ENCODE data around the gene PRKAA1. TPM values are rescaled to one million over a fixed set of nuclear protein-coding genes. Genes with fewer than 3 reads are reported as not detected.

PRKAA1 gene
- total RNA-seq, 1 experiment from 2014 or later, result 178 TPM

DNA sequence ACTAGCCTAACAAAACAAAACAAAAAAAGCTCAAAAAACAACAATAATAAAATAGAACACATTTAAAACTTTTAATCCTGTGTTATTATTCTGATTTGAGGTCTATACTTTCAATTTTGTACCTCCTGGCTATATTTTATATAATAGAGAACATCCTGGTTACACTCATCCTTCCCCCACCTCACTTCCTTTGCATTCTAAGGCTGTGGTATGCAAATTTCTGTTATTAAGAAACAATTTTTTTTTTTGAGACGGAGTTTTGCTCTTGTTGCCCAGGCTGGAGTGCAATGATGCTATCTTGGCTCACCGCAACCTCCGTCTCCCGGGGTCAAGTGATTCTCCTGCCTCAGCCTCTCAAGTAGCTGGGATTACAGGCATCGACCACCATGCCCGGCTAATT is 39.9 kb upstream of the PRKAA1 start:
- no TSS peak for BruUV-seq (replicated peaks)
- Histone ChIP-seq H2AFZ (no peak overlapping the region), H3F3A (ENCODE audit: insufficient read depth, low read depth) (peaks cover 55% of the 10 kb centered on the region), H3K27me3 (ENCODE audit: insufficient read depth, low read depth) (no peaks in the 10 kb centered on the region), H3K4me1 (replicated peaks; ENCODE audit: insufficient read depth) (peaks cover 45% of the 10 kb centered on the region), H3K27ac (no peak overlapping the region), H3K79me2 (ENCODE audit: low read depth) (peaks cover 26% of the 10 kb centered on the region), H3K9me3 (ENCODE audit: insufficient read depth, low read depth) (no peaks in the 10 kb centered on the region), H3K36me3 (ENCODE audit: low read depth) (peaks cover 16% of the 10 kb centered on the region), H3K9me2 (ENCODE audit: insufficient read depth) (no peaks in the 10 kb centered on the region), H3K4me2 (no peak overlapping the region), H4K20me1 (ENCODE audit: insufficient read depth) (peaks cover 10% of the 10 kb centered on the region), H3K4me3 (no peak overlapping the region)
- TF ChIP-seq EZH2 (IDR thresholded peaks at IDR 0.05; ENCODE audit: low read depth), result no peak
- TF ChIP-seq, protein P1, sequence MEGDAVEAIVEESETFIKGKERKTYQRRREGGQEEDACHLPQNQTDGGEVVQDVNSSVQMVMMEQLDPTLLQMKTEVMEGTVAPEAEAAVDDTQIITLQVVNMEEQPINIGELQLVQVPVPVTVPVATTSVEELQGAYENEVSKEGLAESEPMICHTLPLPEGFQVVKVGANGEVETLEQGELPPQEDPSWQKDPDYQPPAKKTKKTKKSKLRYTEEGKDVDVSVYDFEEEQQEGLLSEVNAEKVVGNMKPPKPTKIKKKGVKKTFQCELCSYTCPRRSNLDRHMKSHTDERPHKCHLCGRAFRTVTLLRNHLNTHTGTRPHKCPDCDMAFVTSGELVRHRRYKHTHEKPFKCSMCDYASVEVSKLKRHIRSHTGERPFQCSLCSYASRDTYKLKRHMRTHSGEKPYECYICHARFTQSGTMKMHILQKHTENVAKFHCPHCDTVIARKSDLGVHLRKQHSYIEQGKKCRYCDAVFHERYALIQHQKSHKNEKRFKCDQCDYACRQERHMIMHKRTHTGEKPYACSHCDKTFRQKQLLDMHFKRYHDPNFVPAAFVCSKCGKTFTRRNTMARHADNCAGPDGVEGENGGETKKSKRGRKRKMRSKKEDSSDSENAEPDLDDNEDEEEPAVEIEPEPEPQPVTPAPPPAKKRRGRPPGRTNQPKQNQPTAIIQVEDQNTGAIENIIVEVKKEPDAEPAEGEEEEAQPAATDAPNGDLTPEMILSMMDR (conservative IDR thresholded peaks at IDR 0.05), result no peak
- ChIA-PET POLR2A (ENCODE audit: unreplicated experiment) (no interaction called here), CTCF (no interaction called here)
- DNase-seq, result no peak
- intact Hi-C loops (cut with micrococcal nuclease; ENCODE audit: unreplicated experiment), result loop anchor here (5.0 kb wide), 1 partner anchor 1064 kb away; the partner anchor contains the start of gene RIMOC1

DNA sequence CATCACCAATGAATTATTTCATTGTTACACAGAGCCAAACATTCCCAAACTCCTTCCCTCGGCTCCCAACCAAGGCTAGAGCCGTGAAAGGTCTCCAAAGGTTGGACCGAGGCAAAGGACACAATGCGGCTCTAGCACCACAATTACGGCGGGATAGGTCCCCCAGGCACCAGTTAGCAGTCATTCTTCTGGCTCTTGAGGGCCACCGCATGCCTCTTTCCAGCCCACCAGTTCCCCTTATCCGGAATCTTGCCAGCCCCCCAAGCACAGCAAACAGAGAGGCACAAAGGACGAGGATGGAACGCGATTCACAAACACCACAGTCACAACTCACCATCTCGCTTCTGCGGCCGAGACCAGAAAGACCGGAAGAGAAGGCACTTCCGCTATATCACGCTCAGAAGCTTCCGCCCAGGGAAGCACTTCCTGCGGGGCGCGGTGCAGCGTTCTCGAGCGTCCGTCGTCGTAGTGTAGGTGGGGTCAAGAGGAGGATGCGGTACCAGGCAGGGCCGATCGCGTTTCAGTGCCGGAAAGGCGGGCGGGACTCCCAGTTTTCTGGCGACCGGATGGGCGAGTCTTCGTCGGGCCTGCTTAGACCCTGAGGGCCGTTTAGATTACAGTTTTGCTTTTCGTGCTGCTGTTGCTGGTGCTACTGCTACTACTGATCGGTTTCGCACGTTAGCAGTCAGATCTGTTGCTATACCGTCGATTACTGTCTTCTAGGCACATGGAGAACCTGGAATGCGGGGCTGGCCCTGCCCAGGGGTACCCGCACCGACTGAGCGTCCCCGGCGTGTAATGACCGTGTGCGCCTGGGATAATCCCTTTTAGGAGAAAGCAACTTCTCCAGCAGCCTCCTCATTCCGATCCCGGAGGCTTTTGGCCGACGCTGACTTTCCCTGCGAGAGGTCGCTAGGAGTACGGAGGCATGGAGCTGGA is 36.9 kb upstream of the PRKAA1 start, which contains the start of gene RPL37:
Gene RPL37, minus strand, starts transcription at position 374 of the 939 bp plus-strand sequence. Its CDS starts 37 bp downstream, at position 337.
- intact Hi-C loops (cut with micrococcal nuclease; ENCODE audit: unreplicated experiment), result loop anchor here (1.0 to 5.0 kb wide), 4 partner anchors 37 to 1067 kb away; partner anchors contain the start of genes PRKAA1, PTGER4, RIMOC1 and TTC33
- H3K79me2 ChIP-seq (ENCODE audit: low read depth), result peaks cover 56% of the 10 kb centered on the region
- POLR2A ChIA-PET (ENCODE audit: unreplicated experiment), result interaction anchor here (0.6 to 1.0 kb wide), 9 partner anchors 36 to 1735 kb away, joined by 3 to 7 read pairs (median 5); no protein-coding TSS in a partner anchor

DNA sequence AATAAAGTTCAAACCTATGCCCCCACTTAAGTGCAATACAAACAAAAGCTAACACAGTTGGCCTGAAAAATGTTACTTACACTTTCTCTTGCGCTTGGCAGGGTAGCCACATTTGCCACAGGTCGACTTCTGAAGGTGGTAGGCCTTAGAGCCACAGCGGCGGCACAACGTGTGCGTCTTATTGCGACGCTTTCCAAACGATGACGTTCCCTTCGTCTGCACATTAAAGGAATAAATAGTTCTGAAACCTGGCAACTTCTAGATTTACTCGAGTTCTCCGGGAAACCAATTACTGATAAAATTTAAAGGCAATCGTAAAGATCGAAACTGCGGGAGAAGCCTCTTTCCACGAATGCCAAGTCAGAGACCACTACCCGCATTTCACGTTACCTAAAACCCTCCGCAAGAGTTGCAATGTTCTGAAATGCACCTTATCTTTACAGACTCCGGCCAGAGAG is 36.2 kb upstream of the PRKAA1 start:
- Histone ChIP-seq H3K9me2 (ENCODE audit: insufficient read depth) (no peaks in the 10 kb centered on the region), H3K9me3 (ENCODE audit: insufficient read depth, low read depth) (no peaks in the 10 kb centered on the region), H2AFZ (no peak overlapping the region; the same call in 1 of the 2 replicates), H3K27ac (peak overlapping the region; percentile 96), H3K4me2 (peak overlapping the region; percentile 99), H3K4me1 (replicated peaks; ENCODE audit: insufficient read depth) (peaks cover 40% of the 10 kb centered on the region), H3K27me3 (ENCODE audit: insufficient read depth, low read depth) (no peaks in the 10 kb centered on the region), H3K4me3 (peak overlapping the region; percentile 86), H4K20me1 (ENCODE audit: insufficient read depth) (peaks cover 46% of the 10 kb centered on the region), H3F3A (ENCODE audit: insufficient read depth, low read depth) (peaks cover 70% of the 10 kb centered on the region), H3K36me3 (ENCODE audit: low read depth) (peaks cover 51% of the 10 kb centered on the region), H3K79me2 (ENCODE audit: low read depth) (peaks cover 60% of the 10 kb centered on the region)
- ChIA-PET POLR2A (ENCODE audit: unreplicated experiment) (interaction anchor here (0.5 to 1.0 kb wide), 5 partner anchors 15 to 1734 kb away, joined by 5 to 7 read pairs (median 6); no protein-coding TSS in a partner anchor), CTCF (interaction anchor here (1.2 kb wide), 1 partner anchor 36 kb away, joined by 20 read pairs; the partner anchor contains the start of gene PRKAA1)
- BruUV-seq (replicated peaks), result TSS peak; percentile 47
- intact Hi-C loops (cut with micrococcal nuclease; ENCODE audit: unreplicated experiment), result no loop called here
- DNase-seq, result no peak
- TF ChIP-seq, protein P1 (conservative IDR thresholded peaks at IDR 0.05), result no peak
- TF ChIP-seq EZH2 (IDR thresholded peaks at IDR 0.05; ENCODE audit: low read depth), result no peak

More for the DNA sequence above, 36.9 kb upstream of the PRKAA1 start, which contains the start of gene RPL37:
- TF ChIP-seq, protein P1 (conservative IDR thresholded peaks at IDR 0.05), result no peak
- no peak for TF ChIP-seq EZH2 (IDR thresholded peaks at IDR 0.05; ENCODE audit: low read depth)
- Histone ChIP-seq H3F3A (ENCODE audit: insufficient read depth, low read depth) (peaks cover 63% of the 10 kb centered on the region), H3K36me3 (ENCODE audit: low read depth) (peaks cover 46% of the 10 kb centered on the region), H2AFZ (peak within 1 kb of the TSS; percentile 91), H3K4me1 (replicated peaks; ENCODE audit: insufficient read depth) (peaks cover 43% of the 10 kb centered on the region), H3K27ac (peak within 1 kb of the TSS; percentile 96), H3K9me2 (ENCODE audit: insufficient read depth) (no peaks in the 10 kb centered on the region), H3K27me3 (ENCODE audit: insufficient read depth, low read depth) (no peaks in the 10 kb centered on the region), H4K20me1 (ENCODE audit: insufficient read depth) (peaks cover 40% of the 10 kb centered on the region), H3K4me2 (peak within 1 kb of the TSS; percentile 99), H3K4me3 (peak within 1 kb of the TSS; percentile 86), H3K9me3 (ENCODE audit: insufficient read depth, low read depth) (no peaks in the 10 kb centered on the region)
- DNase-seq, result peak; percentile 97 to 100
- TSS peak; percentile 99 for BruUV-seq (replicated peaks)
- CTCF ChIA-PET, result interaction anchor here (0.5 to 1.2 kb wide), 4 partner anchors 33 to 1262 kb away, joined by 3 to 20 read pairs (median 6); partner anchors contain the start of gene PRKAA1

Measured in PC-9 (cell line).